A549 treated with RU486 at 1 μM for 4 hours (cell line): ENCODE results near the gene DNAJC13. TPM values are rescaled to one million over a fixed set of nuclear protein-coding genes. Genes with fewer than 3 reads are reported as not detected.

Source experiments
- total RNA-seq: library from RNA; stranded (reverse); fragments of 200-300 nt; extraction: Qiagen RNA extraction; gene quantifications from 5 replicates; pipeline ENCODE4 v1.2.3, GENCODE V29; 2022; ENCODE audit warnings: low read depth

The DNAJC13 gene
- total RNA-seq, result 11.4 to 13.2 TPM (median 12.6 TPM) in 5 replicates

GRCh38 chr3:132416807-132417694 is at the start of gene DNAJC13:
TSS of gene DNAJC13 (plus strand) at chr3:132417502. CDS start at chr3:132434551, 17,049 bp downstream.

Other genes with a start within 250 kb of the DNAJC13 start
- gene ACP3, start 100.1 kb upstream of the DNAJC13 start, total RNA-seq, result 0.06 to 0.26 TPM in 2 of 5 replicates, not detected in the others
- not detected in 5 replicates for gene ACKR4, start 179.8 kb downstream of the DNAJC13 start, total RNA-seq
- 3.7 to 6.7 TPM (median 4.9 TPM) in 5 replicates for gene ACAD11, start 242.3 kb downstream of the DNAJC13 start, total RNA-seq
- 20.5 to 29.0 TPM (median 27.6 TPM) in 5 replicates for gene UBA5, start 242.8 kb downstream of the DNAJC13 start, total RNA-seq